A673 (cell line): ENCODE data around the gene HIGD1B.

Experiments used
- EZH2 ChIP-seq: fragments of 200-600 bp; sonication (generic); IDR thresholded peaks from 2 replicates; pipeline ENCODE4 v1.6.1; 2017; ENCODE audit warnings: borderline replicate concordance, low read depth, mild to moderate bottlenecking, mixed read lengths, antibody characterized with exemption, low read length; ENCODE audit not compliant: poor library complexity, severe bottlenecking
- TF ChIP-seq, protein P1 (sequence below): fragments of 300-800, 200-600 bp; sonication (generic); conservative IDR thresholded peaks from 2 replicates; pipeline ENCODE4 v1.5.1; 2017; ENCODE audit warnings: low read depth, mild to moderate bottlenecking, antibody characterized with exemption, low read length, moderate library complexity, mixed read lengths

DNA sequence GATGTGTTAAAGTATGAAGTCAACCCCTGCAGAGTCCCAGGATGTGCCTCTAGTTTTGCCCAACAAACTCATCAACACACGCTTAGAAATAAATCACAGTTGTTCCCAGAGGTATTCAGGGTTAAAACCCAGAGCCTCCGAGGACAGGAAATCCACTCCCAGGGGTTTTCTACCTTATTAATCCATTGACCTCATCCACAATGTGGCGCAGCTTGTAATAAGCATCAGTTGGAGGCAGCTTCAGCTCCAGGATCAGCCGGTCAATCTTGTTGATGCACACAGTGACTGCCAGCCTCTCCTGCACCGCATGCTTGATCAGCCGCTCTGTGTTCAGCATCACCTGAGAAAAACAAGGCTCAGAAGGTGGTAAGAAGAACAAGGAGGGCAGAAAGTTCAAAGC, 28.1 kb downstream of the HIGD1B start:
- TF ChIP-seq, protein P1, sequence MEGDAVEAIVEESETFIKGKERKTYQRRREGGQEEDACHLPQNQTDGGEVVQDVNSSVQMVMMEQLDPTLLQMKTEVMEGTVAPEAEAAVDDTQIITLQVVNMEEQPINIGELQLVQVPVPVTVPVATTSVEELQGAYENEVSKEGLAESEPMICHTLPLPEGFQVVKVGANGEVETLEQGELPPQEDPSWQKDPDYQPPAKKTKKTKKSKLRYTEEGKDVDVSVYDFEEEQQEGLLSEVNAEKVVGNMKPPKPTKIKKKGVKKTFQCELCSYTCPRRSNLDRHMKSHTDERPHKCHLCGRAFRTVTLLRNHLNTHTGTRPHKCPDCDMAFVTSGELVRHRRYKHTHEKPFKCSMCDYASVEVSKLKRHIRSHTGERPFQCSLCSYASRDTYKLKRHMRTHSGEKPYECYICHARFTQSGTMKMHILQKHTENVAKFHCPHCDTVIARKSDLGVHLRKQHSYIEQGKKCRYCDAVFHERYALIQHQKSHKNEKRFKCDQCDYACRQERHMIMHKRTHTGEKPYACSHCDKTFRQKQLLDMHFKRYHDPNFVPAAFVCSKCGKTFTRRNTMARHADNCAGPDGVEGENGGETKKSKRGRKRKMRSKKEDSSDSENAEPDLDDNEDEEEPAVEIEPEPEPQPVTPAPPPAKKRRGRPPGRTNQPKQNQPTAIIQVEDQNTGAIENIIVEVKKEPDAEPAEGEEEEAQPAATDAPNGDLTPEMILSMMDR: no peak
- no peak for TF ChIP-seq EZH2
